Stimulated activated CD4-positive, alpha-beta T cell treated with anti-CD3 and anti-CD28 coated beads, TNF-alpha, amount 100 ng/mL, for 1 hour (primary cell): ENCODE results near the gene DDR2.

Experiments
- DNase-seq, 3 donors: peaks; one replicate each; pipeline ENCODE4 v3.0.0-alpha.2; 2020; ENCODE audit warnings: low read depth in 3 of 3, low spot score in 1 of 3

The DDR2 gene

DNA sequence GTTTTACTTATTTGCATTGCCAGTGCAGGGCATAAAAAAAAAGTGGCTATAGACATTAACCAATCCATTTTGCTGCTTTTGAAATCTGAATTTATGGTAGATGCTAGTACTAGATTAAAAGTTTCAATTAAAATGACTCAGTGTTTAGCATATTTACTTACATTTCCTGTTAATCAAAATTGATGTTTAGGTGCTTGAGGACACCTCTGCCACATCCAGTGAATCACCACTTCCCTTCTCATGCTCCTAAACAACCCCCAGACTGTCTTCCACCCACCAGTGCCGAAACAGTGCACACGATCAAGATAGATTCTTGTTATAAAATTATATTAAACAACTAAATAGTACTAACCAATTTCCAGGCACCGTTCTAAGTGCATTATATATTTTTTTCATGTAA is 191.0 kb downstream of the DDR2 start:
- no peak for DNase-seq

DNA sequence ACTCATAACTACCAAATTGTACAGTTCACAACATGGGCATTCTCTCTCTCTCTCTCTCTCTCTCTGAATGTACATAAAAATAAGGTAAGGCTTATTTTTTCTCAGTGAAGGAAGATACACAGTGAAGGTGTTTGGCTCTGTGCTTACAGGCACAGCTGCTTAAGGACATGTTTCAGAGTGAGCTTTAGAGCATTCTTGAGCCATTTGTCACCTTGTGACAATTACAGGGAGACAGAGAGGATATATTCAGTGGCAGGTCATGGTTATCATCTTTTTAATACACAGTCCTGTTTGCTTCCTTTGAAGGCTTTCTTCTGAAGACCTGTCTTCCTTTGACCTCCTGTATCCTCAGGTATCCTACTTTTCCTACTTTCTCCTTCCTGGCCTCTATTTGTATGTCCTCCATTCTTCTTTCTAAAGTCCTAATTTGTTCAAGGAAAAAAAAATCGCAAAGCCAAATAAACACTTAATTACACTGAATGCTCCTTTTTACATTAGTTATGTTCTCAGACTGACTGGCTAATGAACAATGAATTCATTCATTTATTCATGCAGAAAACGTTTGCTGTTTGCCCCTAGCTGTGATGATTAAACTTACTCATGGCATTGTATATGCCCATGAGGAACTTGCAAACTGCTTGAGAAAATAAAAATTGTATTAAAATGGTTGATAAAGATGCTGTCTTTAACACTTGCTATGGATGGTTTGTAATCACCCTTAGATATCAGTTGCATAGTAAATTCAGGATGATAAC is 191.7 kb downstream of the DDR2 start:
- DNase-seq = no peak

- DNase-seq = no peak
Measured at GRCh38 chr1:162829268-162829667, 197.0 kb downstream of the DDR2 start.

- no peak for DNase-seq
Measured at GRCh38 chr1:162832470-162832869, 200.2 kb downstream of the DDR2 start.

DNA sequence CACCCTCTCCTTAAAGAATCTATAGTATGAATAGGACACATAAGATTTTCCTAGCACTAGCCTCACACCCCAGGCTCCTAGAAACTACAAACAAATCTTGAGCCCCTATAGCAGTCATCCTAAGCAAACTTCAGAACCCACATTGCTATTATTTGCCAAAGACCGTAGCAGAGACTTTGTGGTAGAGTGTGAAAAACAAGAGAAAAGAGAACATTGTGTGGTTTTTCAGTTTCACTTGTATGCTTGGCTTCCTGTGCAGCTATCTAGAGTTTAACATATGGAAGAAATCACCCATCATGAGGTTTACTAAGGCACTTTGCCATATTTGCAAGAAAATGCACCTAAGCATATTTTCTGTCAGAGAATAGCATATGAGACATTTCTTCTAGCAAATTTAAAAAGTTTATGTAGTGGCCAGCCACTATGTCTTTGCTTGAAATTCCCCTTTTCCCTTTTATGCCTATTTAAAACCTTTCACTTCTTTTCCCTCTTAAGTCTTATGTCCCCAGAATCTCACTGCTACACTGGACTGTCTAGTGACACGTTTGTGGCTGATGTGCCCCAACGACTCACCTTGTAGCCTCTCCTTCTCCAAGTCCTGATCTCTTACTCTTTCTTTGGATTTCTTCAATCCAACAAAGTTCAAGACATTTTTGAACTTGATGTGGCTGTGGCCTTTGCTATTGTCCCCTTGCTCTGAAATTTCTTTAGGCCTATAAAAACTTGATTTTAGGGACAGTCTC is 203.1 kb downstream of the DDR2 start:
- DNase-seq = no peak
